Fibroblast of lung (primary cell): ENCODE data around the gene TTC39B.

Experiments
- CTCF ChIP-seq, 2 donors: IDR thresholded peaks in 1 of 2; conservative IDR thresholded peaks in 1 of 2; 1 replicate in 1 of 2; 2 replicates in 1 of 2; pipeline ENCODE4 v1.5.1; 2011 to 2012; ENCODE audit warnings: low read length in 2 of 2, control low read depth in 1 of 2, inconsistent platforms in 1 of 2, low read depth in 1 of 2, mild to moderate bottlenecking in 1 of 2
- EZH2 ChIP-seq: IDR thresholded peaks from 2 replicates; pipeline ENCODE4 v1.5.1; 2012; ENCODE audit warnings: low read length, control low read depth, mild to moderate bottlenecking; ENCODE audit errors: missing control alignments

- TF ChIP-seq CTCF (conservative IDR thresholded peaks at IDR 0.05 in 1 of 2, IDR thresholded peaks at IDR 0.05 in 1 of 2; ENCODE audit: low read depth in 1 of 2, low read length in 2 of 2) (no peak), EZH2 (no peak)
These were observed 149.0 kb downstream of the TTC39B start for GRCh38 chr9:15158064-15158463.
